ENCODE measurements around the gene ETV7.
"Not testable (repeated sequence)": the region's sequence is repeated elsewhere in the genome, so short reads cannot be mapped to it uniquely, and the experiment has no call there.

The ETV7 gene

DNA sequence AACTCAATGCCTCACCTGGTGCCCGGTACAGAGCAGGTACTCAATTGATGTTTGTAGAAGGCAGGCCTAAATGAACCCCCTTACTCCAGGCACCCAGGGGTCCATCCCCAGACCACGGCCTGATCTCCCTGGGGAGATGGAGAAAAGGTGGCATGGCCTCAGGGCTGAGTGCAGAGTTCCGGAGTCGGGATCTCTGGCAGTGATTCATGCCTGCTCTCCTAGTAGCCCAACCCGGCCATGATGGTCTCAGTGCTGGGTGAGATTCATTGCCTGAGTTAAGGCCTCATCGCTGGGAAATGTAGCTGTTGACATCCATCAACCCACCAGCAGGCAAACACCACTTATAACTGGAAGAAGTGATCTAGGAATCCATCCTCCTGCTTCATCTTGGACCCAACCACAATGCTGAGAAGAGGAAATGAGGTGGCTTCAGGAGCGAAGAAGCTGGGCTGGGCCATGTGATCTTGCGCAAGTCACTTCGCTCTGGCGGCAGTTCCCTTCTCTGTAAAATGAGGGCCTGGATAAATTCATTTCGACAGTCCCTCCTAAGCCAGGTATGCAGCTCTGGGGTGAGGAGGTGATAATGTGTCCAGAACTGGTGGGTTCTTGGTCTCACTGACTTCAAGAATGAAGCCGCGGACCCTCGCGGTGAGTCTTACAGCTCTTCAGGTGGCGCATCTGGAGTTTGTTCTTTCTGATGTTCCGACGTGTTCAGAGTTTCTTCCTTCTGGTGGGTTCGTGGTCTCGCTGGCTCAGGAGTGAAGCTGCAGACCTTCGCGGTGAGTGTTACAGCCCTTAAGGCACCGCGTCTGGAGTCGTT is 24.7 kb downstream of the ETV7 start:
- peak; percentile 32 for DNase-seq

GRCh38 chr6:36361071-36361470 is 26.4 kb downstream of the ETV7 start:
- no peak for DNase-seq

DNA sequence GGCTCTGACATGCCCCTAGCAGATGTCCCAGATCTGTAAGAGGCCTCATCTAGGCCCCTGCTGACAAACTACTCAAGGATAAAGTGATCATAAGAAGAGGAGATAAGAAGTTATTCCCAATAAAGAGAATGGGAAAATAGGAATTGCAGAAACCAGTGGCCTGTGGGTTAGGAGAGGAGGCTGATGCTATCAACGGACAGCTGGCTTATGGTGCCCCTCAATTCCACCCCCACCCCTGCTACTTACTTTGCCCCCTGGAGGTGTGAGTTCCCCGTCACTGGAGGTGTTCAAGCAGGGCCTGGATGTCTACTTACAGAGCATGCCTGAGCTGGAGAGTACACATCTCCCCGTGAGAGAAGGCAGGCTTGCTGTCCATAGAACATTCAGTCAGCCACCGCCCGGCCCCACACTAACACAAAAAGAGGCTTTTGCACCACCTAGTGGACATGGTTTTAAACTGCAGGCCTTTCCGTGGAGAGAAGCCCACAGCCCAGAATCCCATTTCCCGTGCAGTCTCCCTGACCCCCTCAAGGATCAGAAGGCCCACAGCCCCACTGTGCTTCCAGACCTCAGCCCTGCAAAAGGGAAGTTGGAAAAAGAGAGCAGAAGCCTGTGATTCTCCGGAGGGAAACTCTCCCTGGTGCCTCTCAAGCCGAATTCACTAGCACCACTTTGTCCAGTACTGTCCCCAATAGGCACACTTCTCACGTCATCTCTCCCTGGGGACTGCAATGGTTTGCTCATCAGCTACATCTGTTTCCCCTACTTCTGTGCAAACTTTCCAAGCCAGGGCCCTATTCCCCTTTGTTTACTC is 27.0 kb downstream of the ETV7 start:
- DNase-seq: peak; percentile 59

DNA sequence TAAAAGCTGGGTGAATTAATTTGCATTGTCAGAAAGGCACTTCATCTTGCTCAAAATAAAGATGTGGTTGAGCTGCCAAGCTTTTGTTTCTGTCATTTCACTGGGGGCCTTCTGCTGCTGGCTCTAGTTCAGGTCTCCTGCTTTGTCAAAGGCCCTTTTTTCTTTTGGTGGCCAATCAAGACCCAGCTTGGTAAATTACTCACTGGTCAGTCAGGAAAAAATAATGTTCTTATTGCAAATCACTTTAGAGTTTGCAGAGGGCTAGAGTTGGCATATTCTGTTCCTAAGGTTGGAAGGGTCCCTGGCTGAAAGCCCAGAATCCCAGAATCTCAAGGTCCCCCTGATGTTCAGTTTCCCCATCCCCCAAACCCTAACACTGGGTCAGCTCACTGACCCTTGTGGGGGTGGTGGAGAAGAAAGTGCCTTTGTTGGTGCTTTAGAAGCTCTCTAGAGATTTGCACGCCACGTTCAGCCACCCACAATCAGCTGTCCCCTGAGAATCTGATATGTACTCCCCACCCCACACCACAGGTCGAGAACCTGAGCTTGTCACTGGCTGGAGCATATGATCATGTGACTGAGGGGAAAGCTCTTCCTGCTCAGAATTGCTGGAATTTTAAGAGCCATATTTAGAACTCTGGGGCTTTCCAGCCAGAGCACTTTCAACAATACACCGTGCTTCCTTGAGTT is 29.1 kb downstream of the ETV7 start:
- DNase-seq: no peak

- DNase-seq: no peak
Measured at GRCh38 chr6:36357872-36358225, 29.6 kb downstream of the ETV7 start.

- no peak for DNase-seq
Measured at GRCh38 chr6:36355819-36356218, 31.6 kb downstream of the ETV7 start.

- no peak for DNase-seq
Measured at GRCh38 chr6:36353411-36353915, 34.0 kb downstream of the ETV7 start.

- no peak for DNase-seq
Measured at GRCh38 chr6:36352477-36353157, 34.9 kb downstream of the ETV7 start.

DNA sequence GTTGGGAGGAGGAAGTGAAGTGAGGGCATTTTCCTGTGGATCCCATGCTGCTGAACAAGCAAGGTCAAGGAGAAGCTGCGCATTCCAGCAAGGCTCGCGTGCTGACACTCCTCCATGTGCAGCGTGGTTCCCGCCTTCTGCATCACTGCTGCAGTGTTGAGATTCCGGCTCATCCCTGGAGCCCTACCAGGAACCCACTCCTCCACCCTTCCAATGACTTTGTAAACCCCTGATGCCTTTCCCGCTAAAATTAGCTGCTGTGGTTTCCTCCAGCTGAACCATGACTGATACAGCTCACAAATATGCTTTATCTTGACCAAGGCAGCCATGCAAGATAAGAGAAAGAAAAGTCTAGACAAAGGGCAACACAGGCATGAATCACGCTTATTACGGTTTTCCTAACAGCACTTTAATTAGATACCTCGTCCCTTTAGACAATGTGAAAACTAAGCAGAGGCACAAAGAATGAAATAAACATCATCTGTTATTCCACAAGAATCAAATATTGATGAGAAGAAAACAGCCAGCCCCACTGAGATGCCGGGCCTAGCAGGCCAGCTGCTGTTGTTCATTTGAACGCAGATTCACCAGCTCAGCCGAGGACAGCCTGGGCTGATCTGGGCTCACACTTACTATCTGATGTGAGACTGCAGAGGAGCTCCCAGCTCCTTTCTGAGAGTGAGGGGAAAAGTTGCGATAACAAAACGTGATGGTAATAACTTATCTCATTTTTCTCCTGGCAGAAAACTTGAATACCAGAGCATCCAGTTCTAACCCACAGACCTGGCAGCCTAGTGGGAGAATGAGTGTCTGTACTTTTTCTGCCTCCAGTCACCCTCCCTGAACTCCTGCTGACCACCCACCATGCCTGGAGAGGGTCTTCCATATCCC is 36.5 kb downstream of the ETV7 start:
- peak; percentile 23 for DNase-seq

DNA sequence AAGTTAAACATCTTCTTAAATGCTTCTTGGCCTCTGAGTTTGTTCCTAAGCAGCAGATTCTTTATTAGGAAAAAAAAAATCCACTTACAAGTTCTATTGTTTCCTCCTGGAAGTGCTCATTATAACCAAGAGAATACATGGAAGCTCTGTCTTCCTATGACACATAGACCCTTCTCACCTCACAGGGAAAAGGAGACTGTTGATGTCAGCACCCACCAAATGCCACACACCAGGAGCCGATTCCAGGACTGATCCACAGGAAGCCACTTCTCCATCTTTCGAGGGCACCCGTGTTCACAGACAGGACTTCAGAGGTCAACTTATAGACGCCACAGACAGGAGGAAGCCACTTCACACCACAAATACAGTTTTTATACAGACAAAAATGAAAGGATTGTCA is 37.4 kb downstream of the ETV7 start:
- no peak for DNase-seq

- DNase-seq: no peak
Measured at GRCh38 chr6:36349240-36349639, 38.2 kb downstream of the ETV7 start.

DNA sequence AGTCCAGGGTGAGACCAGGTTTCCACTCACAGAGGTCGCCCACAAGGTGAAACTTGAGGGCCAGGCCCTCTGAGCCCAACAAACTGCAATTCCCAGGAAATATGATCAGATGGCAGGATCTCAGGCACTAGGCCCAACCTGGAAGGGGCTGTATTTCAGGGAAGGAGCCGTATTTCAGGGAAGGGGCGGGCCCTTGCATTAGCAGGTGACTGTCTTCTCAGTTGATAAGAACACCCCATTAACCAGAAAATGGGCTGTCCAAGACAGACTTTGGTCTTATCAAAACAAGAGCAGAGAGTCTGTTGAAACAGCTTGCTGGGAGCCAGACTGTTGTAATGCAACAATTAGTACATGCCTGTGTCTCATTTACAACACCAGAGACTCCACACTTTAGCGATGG is 39.8 kb downstream of the ETV7 start:
- DNase-seq: no peak

GRCh38 chr6:36346486-36347273 is 40.8 kb downstream of the ETV7 start:
- no peak for DNase-seq

- no peak for DNase-seq
Measured at GRCh38 chr6:36345681-36346466, 41.6 kb downstream of the ETV7 start.

- DNase-seq: no peak
Measured at GRCh38 chr6:36343109-36343680, 44.3 kb downstream of the ETV7 start.

- peak; percentile 18 for DNase-seq
Measured at GRCh38 chr6:36340618-36341454, 46.6 kb downstream of the ETV7 start.

DNA sequence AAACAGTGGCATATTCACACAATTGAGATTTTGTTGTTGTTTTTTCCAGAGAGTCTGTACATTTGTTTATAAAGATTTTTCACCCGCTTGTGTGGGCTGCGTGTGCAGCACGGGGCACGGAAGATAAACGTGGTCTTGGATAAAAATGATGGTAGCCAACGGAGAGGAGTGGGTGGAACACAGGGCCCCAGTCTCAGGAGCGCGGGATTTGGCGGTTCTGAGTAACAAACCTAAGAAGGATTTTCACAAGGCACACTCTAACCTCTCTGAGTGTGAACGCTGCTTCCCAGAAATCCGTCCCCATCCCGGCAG is 47.2 kb downstream of the ETV7 start:
- no peak for DNase-seq

DNA sequence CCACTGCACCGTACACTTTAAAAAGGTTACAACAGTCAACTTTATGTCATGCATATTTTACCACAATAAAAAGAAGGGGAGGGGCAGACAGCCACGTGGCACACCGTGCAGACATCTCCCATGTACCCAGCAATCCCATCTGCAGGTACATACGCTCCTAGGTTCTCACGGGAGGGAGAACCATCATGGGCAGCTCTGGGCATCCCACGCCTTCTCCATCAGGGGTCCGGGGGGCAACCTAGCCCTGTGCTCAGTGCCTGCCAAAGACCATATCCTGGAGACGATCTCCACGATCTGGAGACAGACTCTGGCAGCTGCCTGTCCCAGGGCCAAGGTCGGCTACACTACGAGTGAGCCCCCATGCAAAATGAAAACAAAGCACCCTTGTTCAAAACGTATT is 48.3 kb downstream of the ETV7 start:
- DNase-seq: no peak

GRCh38 chr6:36338223-36338622 is 49.2 kb downstream of the ETV7 start:
- DNase-seq: not testable (repeated sequence)
